OCI-LY7 (cell line): Measurements from ENCODE around the gene SIK3.

ENCODE experiments used
- CTCF ChIP-seq: fragments of 200-600 bp; sonication (generic); conservative IDR thresholded peaks from 2 replicates; pipeline ENCODE4 v1.5.1; 2014; ENCODE audit warnings: mild to moderate bottlenecking, antibody characterized with exemption, low read length, moderate library complexity, mixed read lengths
- EZH2phosphoT487 ChIP-seq: fragments of 200-600 bp; sonication (generic); IDR thresholded peaks from 2 replicates; pipeline ENCODE4 v1.6.1; 2018; ENCODE audit warnings: low read depth, borderline replicate concordance, mild to moderate bottlenecking, mixed run types, antibody characterized with exemption, low read length, moderate library complexity, mixed read lengths

- TF ChIP-seq CTCF (no peak), EZH2phosphoT487 (no peak)
These were observed 125.0 kb downstream of the SIK3 start for GRCh38 chr11:116973270-116973669.
